GM12875 (cell line): ENCODE results near the gene SLC26A9.

Source experiments
- H3K4me3 ChIP-seq: one replicate; pipeline ENCODE4 v1.5.1; 2011; ENCODE audit warnings: low read depth, low read length, control low read depth
- CTCF ChIP-seq: IDR thresholded peaks from 2 replicates; pipeline ENCODE4 v1.5.1; 2011; ENCODE audit warnings: low read depth, mild to moderate bottlenecking, control low read depth, inconsistent platforms, low read length, moderate library complexity, borderline replicate concordance; ENCODE audit not compliant: insufficient read depth

The SLC26A9 gene

GRCh38 chr1:205921570-205921909 is 21.7 kb downstream of the SLC26A9 start:
- no peak for TF ChIP-seq CTCF
- H3K4me3 ChIP-seq = no peak overlapping the region

GRCh38 chr1:205920861-205921569 is 22.2 kb downstream of the SLC26A9 start:
- no peak overlapping the region for H3K4me3 ChIP-seq
- no peak for TF ChIP-seq CTCF

GRCh38 chr1:205920159-205920558 is 23.1 kb downstream of the SLC26A9 start:
- no peak for TF ChIP-seq CTCF
- no peak overlapping the region for H3K4me3 ChIP-seq

GRCh38 chr1:205918955-205919746 is 24.1 kb downstream of the SLC26A9 start:
- H3K4me3 ChIP-seq = no peak overlapping the region
- peak; percentile 85 for TF ChIP-seq CTCF

GRCh38 chr1:205917466-205918238 is 25.6 kb downstream of the SLC26A9 start:
- H3K4me3 ChIP-seq = no peak overlapping the region
- no peak for TF ChIP-seq CTCF

GRCh38 chr1:205916541-205916940 is 26.7 kb downstream of the SLC26A9 start:
- TF ChIP-seq CTCF = no peak
- H3K4me3 ChIP-seq = no peak overlapping the region
